ENCODE data around the gene NR4A1. TPM values are rescaled to one million over a fixed set of nuclear protein-coding genes. Genes with fewer than 3 reads are reported as not detected.

NR4A1 gene
- total RNA-seq, 4 donors from 2014 or later: 31.7 to 297 (median 135) TPM

DNA sequence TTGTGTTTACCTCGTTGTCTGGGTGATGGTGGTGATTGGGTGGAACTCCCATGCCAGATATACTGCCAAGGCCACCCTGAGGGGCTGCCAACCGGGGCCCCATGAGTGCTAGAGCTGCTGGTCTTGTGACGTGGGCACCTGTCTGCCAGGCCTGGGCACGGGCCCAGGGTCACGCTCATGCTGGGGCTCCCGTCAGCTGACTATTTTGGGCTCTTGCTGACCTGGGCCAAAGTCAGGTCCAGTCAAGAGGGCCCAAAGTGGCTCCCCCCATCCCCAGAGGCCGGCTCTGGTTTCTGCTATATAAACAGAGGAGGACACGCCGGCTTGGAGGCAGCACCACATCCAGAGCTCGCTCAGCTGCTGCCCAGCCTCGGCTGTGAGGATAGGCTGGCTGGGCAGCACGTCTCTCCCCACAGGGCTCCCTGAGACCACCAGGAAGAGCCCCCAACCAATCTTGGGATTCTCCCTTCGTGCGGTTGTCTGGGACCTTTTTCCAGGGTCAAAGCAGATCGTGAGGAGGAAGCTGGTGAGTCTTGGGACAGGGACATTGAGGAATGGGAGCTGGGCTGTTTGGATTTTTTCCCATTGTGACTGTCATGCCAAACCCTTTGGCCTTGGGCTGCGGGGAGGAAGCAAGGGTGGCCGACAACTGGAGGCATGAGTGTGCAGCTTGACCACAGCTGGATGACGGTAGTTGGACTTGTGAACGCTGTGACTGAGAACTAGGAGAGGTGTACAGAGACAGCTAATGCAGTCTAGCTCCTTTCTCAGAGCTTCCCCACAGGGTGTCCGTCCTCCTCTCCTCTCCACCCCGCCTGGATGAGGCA lies 7.6 kb upstream of the NR4A1 start:
- H3K27ac ChIP-seq: peak overlapping the region; percentile 95 to 99
- H3K9me3 ChIP-seq: no peaks in the 10 kb centered on the region
- intact Hi-C loops (cut with DNase I; ENCODE audit: low total_unique reads): no loop called here
- peaks cover 15 to 22% of the 10 kb centered on the region in 2 donors for H3K4me1 ChIP-seq
- no peak for TF ChIP-seq POLR2A (IDR thresholded peaks at IDR 0.05)
- TF ChIP-seq, protein P1, sequence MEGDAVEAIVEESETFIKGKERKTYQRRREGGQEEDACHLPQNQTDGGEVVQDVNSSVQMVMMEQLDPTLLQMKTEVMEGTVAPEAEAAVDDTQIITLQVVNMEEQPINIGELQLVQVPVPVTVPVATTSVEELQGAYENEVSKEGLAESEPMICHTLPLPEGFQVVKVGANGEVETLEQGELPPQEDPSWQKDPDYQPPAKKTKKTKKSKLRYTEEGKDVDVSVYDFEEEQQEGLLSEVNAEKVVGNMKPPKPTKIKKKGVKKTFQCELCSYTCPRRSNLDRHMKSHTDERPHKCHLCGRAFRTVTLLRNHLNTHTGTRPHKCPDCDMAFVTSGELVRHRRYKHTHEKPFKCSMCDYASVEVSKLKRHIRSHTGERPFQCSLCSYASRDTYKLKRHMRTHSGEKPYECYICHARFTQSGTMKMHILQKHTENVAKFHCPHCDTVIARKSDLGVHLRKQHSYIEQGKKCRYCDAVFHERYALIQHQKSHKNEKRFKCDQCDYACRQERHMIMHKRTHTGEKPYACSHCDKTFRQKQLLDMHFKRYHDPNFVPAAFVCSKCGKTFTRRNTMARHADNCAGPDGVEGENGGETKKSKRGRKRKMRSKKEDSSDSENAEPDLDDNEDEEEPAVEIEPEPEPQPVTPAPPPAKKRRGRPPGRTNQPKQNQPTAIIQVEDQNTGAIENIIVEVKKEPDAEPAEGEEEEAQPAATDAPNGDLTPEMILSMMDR (IDR thresholded peaks at IDR 0.05): no peak
- DNase-seq: peak in 1 of 2 donors; percentile 63
- peak overlapping the region in 1 of 2 donors; percentile 9 for H3K4me3 ChIP-seq
- no peaks in the 10 kb centered on the region for H3K27me3 ChIP-seq
- H3K36me3 ChIP-seq: no peaks in the 10 kb centered on the region

DNA sequence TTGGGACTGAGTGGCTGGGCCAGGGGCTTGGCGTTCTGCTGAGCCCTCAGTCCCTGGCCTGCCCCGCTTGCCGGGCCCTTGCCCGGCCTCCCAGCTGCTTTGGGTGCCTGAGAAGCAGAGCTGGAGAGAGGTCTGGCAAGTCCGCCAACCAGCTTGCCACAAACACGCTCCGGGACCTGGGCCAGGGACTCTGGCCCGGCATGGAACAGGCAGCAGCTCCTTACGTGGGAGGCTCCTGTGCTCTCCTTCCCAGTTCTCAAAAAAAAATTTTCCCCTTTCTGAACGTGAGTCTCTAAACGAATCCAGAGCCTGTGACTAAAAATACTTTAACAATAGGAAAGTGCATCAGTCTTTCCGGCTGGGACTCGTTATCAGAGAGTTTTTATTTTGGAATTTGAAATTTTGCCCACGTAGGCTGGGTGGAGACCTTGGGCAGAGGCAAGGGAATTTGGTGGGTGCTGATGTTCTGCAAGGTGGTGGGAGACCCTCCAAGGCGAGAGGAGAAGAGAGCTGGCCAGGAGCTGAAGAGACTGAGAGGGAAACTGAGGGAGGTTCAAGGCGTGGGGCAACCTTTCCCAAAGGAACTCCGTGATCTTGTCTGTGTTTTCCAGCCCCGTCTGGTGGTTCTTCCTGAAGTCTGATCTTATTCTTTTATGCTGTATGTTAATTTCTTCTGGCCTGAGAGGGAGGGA lies 6.8 kb upstream of the NR4A1 start:
- TF ChIP-seq, protein P1 (IDR thresholded peaks at IDR 0.05): peak in 1 of 4 experiments; percentile 9
- peak; percentile 47 to 61 for TF ChIP-seq POLR2A (IDR thresholded peaks at IDR 0.05)
- Histone ChIP-seq H3K27ac (peak overlapping the region; percentile 95 to 99), H3K36me3 (no peaks in the 10 kb centered on the region), H3K9me3 (no peaks in the 10 kb centered on the region), H3K4me3 (peak overlapping the region; percentile 9), H3K27me3 (no peaks in the 10 kb centered on the region), H3K4me1 (peaks cover 15 to 20% of the 10 kb centered on the region in 2 donors)
- intact Hi-C loops (cut with DNase I; ENCODE audit: low total_unique reads): no loop called here
- DNase-seq: peak; percentile 93

DNA sequence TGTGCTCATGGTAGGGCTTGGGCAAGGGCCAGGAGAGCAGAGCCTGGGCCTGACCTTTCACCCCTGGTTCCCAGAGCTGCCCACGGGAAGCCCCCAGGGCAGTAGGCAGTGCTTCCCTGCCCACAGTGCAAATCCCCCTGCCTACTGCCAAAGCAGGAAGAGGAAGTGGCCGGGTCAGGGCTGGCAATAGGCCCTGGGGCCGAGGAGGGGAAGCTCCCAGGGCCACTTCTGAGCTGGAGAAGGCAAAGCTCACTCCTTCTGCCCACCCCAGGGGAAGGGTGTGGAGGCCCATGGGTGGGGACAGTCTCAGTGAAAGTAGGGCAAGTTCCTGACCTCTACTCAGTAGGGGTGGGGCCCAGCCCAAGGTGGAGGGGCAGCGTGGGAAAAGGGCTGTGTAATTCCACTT lies 5.4 kb upstream of the NR4A1 start:
- H3K4me3 ChIP-seq: no peak overlapping the region

DNA sequence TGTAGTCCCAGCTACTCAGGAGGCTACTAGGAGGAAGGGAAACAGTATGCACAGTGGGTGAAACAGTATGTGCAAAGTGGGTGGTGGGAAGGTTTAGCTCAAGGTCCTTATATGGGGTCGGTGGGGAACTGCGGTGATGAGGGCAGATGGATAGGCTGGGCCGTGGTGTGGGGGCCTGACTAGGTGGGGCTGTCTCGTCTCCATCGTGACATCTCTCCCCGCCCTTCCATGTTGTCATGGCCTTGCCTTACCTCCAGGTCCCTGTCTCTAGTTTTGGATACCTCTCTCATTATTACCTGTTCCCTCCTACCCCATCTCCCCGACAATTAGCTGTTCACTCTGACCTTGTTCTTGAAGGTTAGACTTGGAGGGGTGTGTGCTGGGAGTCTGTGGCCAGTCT lies 4.4 kb upstream of the NR4A1 start:
- Histone ChIP-seq H3K9me3 (no peaks in the 10 kb centered on the region), H3K36me3 (no peaks in the 10 kb centered on the region), H3K4me1 (peaks cover 15 to 20% of the 10 kb centered on the region in 2 donors), H3K27ac (peak overlapping the region; percentile 95 to 99), H3K4me3 (no peak overlapping the region), H3K27me3 (no peaks in the 10 kb centered on the region)
- DNase-seq: no peak
- TF ChIP-seq POLR2A (IDR thresholded peaks at IDR 0.05): no peak
- TF ChIP-seq, protein P1 (IDR thresholded peaks at IDR 0.05): no peak
- intact Hi-C loops (cut with DNase I; ENCODE audit: low total_unique reads): no loop called here

More for the DNA sequence above, 5.4 kb upstream of the NR4A1 start:
- Histone ChIP-seq H3K4me1 (peaks cover 15 to 20% of the 10 kb centered on the region in 2 donors), H3K27me3 (no peaks in the 10 kb centered on the region), H3K27ac (peak overlapping the region; percentile 95 to 99), H3K36me3 (no peaks in the 10 kb centered on the region), H3K9me3 (no peaks in the 10 kb centered on the region)
- TF ChIP-seq, protein P1 (IDR thresholded peaks at IDR 0.05): no peak
- peak in 1 of 2 donors; percentile 2 for TF ChIP-seq POLR2A (IDR thresholded peaks at IDR 0.05)
- intact Hi-C loops (cut with DNase I; ENCODE audit: low total_unique reads): no loop called here
- DNase-seq: peak in 1 of 2 donors; percentile 36

DNA sequence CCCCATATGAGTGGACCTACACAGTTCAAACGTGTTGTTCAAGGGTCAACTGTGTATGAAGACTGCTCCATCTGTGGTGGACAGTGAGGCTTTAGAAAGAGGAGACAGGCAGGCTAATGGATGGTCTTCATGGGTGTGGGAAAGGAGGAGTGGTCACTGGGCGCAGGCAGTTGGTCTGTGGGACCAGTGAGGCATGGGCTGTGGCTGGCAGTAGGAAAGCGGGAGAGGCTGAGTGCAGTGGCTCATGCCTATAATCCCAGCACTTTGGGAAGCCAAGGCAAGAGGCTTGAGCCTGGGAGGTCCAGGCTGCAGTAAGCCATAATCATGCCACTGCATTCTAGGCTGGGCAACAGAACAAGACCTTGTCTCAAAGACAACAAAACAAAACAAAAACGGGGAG lies 2.0 kb upstream of the NR4A1 start:
- Histone ChIP-seq H3K4me1 (peaks cover 15 to 20% of the 10 kb centered on the region in 2 donors), H3K9me3 (no peaks in the 10 kb centered on the region), H3K27me3 (no peaks in the 10 kb centered on the region), H3K27ac (peak overlapping the region in 1 of 2 donors; percentile 98), H3K4me3 (no peak overlapping the region), H3K36me3 (no peaks in the 10 kb centered on the region)
- intact Hi-C loops (cut with DNase I; ENCODE audit: low total_unique reads): no loop called here
- DNase-seq: no peak
- no peak for TF ChIP-seq POLR2A (IDR thresholded peaks at IDR 0.05)
- TF ChIP-seq, protein P1 (IDR thresholded peaks at IDR 0.05): no peak
